ENCODE data around the gene PUS7L. TPM values are rescaled to one million over a fixed set of nuclear protein-coding genes. Genes with fewer than 3 reads are reported as not detected.

The PUS7L gene
- polyA plus RNA-seq, 3 donors = 1.6 to 14.5 (median 13.0) TPM

GRCh38 chr12:43805149-43805859 lies 46.7 kb upstream of the PUS7L start:
- Histone ChIP-seq H3K36me3 (replicated peaks in 1 of 2; ENCODE audit: control insufficient read depth in 1 of 2, insufficient read depth in 2 of 2, low read length in 2 of 2) (peaks cover 31 to 32% of the 10 kb centered on the region in 2 donors), H3K27me3 (ENCODE audit: control insufficient read depth in 2 of 2, insufficient read depth in 2 of 2, low read length in 2 of 2) (peaks cover 0 to 2% of the 10 kb centered on the region in 2 donors), H3K4me3 (replicated peaks in 1 of 3; ENCODE audit: low read depth in 2 of 3, low read length in 3 of 3) (peak overlapping the region; percentile 73 to 91 (median 84)), H4K20me1 (ENCODE audit: insufficient read depth, low read length) (peaks cover 20% of the 10 kb centered on the region), H3K27ac (ENCODE audit: low read depth in 1 of 2, low read length in 2 of 2) (peak overlapping the region; percentile 94 to 97), H3K9ac (ENCODE audit: insufficient read depth, low read length, poor library complexity, severe bottlenecking) (peak overlapping the region; percentile 94), H2AFZ (ENCODE audit: insufficient read depth, low read depth, low read length, poor library complexity, severe bottlenecking) (peak overlapping the region; percentile 92), H3K4me1 (ENCODE audit: control insufficient read depth in 1 of 2, insufficient read depth in 2 of 2, low read length in 2 of 2) (peaks cover 19 to 38% of the 10 kb centered on the region in 2 donors), H3K9me3 (replicated peaks in 1 of 2; ENCODE audit: control insufficient read depth in 1 of 2, insufficient read depth in 1 of 2, low read length in 2 of 2) (no peaks in the 10 kb centered on the region), H3K4me2 (replicated peaks; ENCODE audit: extremely low read depth, low read length, poor library complexity, severe bottlenecking) (peak overlapping the region; percentile 81), H3K79me2 (ENCODE audit: insufficient read depth, low read length) (peaks cover 41% of the 10 kb centered on the region)
- Mint-ChIP-seq H3K36me3 (peaks cover 17 to 23% of the 10 kb centered on the region in 2 donors), H3K9me3 (peaks cover 0 to 3% (median 0%) of the 10 kb centered on the region in 7 donors), H3K4me3 (peak overlapping the region; percentile 99 to 100), H3K27ac (peak overlapping the region; percentile 92 to 100 (median 100)), H3K4me1 (peaks cover 29% of the 10 kb centered on the region), H3K27me3 (ENCODE audit: low read depth in 3 of 3) (peaks cover 2% of the 10 kb centered on the region in 3 donors)
- intact Hi-C loops (cut with micrococcal nuclease) = loop anchor here (2.0 to 5.0 kb wide), 2 partner anchors 47 to 48 kb away; partner anchors contain the start of genes IRAK4 (in 2 of the 2) and PUS7L (in 2 of the 2)
- WGBS (ENCODE audit: insufficient coverage) = 0% methylated on average over 3 of the region's 20 CpGs
- DNase-seq = no peak
- TF ChIP-seq CTCF (IDR thresholded peaks at IDR 0.05) = no peak

- WGBS (ENCODE audit: insufficient coverage) = no CpG with 5 or more reads among the region's 4 CpGs
- DNase-seq = no peak
- no peak for TF ChIP-seq CTCF (IDR thresholded peaks at IDR 0.05)
- Histone ChIP-seq H3K4me1 (ENCODE audit: control insufficient read depth in 1 of 2, insufficient read depth in 2 of 2, low read length in 2 of 2) (no peaks in the 10 kb centered on the region), H2AFZ (ENCODE audit: insufficient read depth, low read depth, low read length, poor library complexity, severe bottlenecking) (no peak overlapping the region), H3K4me3 (replicated peaks in 1 of 3; ENCODE audit: low read depth in 2 of 3, low read length in 3 of 3) (no peak overlapping the region), H3K9me3 (replicated peaks in 1 of 2; ENCODE audit: control insufficient read depth in 1 of 2, insufficient read depth in 1 of 2, low read length in 2 of 2) (peaks cover 0 to 3% of the 10 kb centered on the region in 2 donors), H3K79me2 (ENCODE audit: insufficient read depth, low read length) (peaks cover 7% of the 10 kb centered on the region), H4K20me1 (ENCODE audit: insufficient read depth, low read length) (peaks cover 10% of the 10 kb centered on the region), H3K4me2 (replicated peaks; ENCODE audit: extremely low read depth, low read length, poor library complexity, severe bottlenecking) (no peak overlapping the region), H3K27me3 (ENCODE audit: control insufficient read depth in 2 of 2, insufficient read depth in 2 of 2, low read length in 2 of 2) (no peaks in the 10 kb centered on the region), H3K9ac (ENCODE audit: insufficient read depth, low read length, poor library complexity, severe bottlenecking) (no peak overlapping the region), H3K27ac (ENCODE audit: low read depth in 1 of 2, low read length in 2 of 2) (no peak overlapping the region), H3K36me3 (replicated peaks in 1 of 2; ENCODE audit: control insufficient read depth in 1 of 2, insufficient read depth in 2 of 2, low read length in 2 of 2) (peaks cover 77 to 87% of the 10 kb centered on the region in 2 donors)
- Mint-ChIP-seq H3K27me3 (ENCODE audit: low read depth in 3 of 3) (no peaks in the 10 kb centered on the region), H3K4me1 (peaks cover 1% of the 10 kb centered on the region), H3K4me3 (no peak overlapping the region), H3K27ac (no peak overlapping the region), H3K36me3 (peaks cover 55 to 57% of the 10 kb centered on the region in 2 donors), H3K9me3 (peaks cover 0 to 6% (median 2%) of the 10 kb centered on the region in 7 donors)
- intact Hi-C loops (cut with micrococcal nuclease) = no loop called here
Observed at GRCh38 chr12:43797561-43798217, 39.1 kb upstream of the PUS7L start.
